PC-3 (cell line): ENCODE data around the gene KYAT1.

ENCODE experiments used
- EZH2 ChIP-seq: fragments of 300-600 bp; sonication (generic); IDR thresholded peaks from one replicate; pipeline ENCODE4 v1.6.1; 2017; ENCODE audit warnings: antibody characterized with exemption, mild to moderate bottlenecking, low read length; ENCODE audit not compliant: unreplicated experiment
- EZH2phosphoT487 ChIP-seq: fragments of 300-600 bp; sonication (generic); IDR thresholded peaks from 2 replicates; pipeline ENCODE4 v1.6.1; 2018; ENCODE audit warnings: mild to moderate bottlenecking, antibody characterized with exemption, low read length, borderline replicate concordance
- TF ChIP-seq, protein P1 (sequence below): fragments of 300-600 bp; sonication (generic); conservative IDR thresholded peaks from 2 replicates; pipeline ENCODE4 v1.5.1; 2017; ENCODE audit warnings: antibody characterized with exemption, low read depth, mild to moderate bottlenecking, low read length

DNA sequence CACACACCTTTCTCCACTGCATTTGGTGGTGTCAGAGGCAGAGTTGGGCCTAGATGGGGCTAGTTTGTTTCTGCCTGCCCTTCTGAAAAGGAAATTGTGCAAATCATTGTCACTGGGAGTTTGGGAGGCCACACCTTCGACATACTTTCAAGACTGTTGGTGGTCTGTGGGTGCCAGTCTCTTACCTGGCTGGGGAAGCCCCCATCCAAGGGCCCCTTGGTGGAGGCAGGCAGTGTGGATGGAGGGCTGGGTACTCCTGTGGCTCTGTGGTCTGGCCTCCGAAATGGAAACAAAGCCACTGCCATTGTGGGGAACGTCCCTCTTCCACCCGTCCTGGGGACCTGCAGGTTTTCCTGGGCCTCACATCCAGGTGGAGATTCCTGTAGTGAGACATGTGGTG is 28.1 kb upstream of the KYAT1 start:
- TF ChIP-seq, protein P1, sequence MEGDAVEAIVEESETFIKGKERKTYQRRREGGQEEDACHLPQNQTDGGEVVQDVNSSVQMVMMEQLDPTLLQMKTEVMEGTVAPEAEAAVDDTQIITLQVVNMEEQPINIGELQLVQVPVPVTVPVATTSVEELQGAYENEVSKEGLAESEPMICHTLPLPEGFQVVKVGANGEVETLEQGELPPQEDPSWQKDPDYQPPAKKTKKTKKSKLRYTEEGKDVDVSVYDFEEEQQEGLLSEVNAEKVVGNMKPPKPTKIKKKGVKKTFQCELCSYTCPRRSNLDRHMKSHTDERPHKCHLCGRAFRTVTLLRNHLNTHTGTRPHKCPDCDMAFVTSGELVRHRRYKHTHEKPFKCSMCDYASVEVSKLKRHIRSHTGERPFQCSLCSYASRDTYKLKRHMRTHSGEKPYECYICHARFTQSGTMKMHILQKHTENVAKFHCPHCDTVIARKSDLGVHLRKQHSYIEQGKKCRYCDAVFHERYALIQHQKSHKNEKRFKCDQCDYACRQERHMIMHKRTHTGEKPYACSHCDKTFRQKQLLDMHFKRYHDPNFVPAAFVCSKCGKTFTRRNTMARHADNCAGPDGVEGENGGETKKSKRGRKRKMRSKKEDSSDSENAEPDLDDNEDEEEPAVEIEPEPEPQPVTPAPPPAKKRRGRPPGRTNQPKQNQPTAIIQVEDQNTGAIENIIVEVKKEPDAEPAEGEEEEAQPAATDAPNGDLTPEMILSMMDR: no peak
- TF ChIP-seq EZH2 (no peak), EZH2phosphoT487 (no peak)
